ENCODE results near the gene TBATA. TPM values are rescaled to one million over a fixed set of nuclear protein-coding genes. Genes with fewer than 3 reads are reported as not detected.

The TBATA gene
- total and polyA plus RNA-seq, 2 of the 8 experiments (the other 6 are each of a cell fraction or from before 2014, with no cell fraction given) = not detected

DNA sequence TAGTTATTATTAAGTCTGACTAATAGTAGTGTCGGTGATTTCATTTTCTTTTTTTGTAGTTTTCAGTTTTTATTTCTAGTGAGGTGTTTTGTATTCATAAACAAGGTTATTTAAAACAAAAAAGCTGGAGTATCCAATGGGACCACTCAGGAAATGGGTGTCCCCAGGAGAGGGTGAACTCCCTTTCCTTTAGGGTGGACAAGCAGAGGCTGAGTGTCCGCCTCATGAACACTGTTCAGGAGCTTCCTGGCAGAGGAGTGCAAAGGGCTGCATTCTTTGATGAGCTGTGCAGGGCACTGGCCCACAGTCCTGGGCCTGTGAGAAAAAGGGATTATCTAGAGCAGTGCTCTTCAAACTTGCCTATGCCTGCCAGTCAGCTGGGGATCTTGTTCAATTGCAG is 56.8 kb downstream of the TBATA start (continued):
- TF ChIP-seq, protein P1, sequence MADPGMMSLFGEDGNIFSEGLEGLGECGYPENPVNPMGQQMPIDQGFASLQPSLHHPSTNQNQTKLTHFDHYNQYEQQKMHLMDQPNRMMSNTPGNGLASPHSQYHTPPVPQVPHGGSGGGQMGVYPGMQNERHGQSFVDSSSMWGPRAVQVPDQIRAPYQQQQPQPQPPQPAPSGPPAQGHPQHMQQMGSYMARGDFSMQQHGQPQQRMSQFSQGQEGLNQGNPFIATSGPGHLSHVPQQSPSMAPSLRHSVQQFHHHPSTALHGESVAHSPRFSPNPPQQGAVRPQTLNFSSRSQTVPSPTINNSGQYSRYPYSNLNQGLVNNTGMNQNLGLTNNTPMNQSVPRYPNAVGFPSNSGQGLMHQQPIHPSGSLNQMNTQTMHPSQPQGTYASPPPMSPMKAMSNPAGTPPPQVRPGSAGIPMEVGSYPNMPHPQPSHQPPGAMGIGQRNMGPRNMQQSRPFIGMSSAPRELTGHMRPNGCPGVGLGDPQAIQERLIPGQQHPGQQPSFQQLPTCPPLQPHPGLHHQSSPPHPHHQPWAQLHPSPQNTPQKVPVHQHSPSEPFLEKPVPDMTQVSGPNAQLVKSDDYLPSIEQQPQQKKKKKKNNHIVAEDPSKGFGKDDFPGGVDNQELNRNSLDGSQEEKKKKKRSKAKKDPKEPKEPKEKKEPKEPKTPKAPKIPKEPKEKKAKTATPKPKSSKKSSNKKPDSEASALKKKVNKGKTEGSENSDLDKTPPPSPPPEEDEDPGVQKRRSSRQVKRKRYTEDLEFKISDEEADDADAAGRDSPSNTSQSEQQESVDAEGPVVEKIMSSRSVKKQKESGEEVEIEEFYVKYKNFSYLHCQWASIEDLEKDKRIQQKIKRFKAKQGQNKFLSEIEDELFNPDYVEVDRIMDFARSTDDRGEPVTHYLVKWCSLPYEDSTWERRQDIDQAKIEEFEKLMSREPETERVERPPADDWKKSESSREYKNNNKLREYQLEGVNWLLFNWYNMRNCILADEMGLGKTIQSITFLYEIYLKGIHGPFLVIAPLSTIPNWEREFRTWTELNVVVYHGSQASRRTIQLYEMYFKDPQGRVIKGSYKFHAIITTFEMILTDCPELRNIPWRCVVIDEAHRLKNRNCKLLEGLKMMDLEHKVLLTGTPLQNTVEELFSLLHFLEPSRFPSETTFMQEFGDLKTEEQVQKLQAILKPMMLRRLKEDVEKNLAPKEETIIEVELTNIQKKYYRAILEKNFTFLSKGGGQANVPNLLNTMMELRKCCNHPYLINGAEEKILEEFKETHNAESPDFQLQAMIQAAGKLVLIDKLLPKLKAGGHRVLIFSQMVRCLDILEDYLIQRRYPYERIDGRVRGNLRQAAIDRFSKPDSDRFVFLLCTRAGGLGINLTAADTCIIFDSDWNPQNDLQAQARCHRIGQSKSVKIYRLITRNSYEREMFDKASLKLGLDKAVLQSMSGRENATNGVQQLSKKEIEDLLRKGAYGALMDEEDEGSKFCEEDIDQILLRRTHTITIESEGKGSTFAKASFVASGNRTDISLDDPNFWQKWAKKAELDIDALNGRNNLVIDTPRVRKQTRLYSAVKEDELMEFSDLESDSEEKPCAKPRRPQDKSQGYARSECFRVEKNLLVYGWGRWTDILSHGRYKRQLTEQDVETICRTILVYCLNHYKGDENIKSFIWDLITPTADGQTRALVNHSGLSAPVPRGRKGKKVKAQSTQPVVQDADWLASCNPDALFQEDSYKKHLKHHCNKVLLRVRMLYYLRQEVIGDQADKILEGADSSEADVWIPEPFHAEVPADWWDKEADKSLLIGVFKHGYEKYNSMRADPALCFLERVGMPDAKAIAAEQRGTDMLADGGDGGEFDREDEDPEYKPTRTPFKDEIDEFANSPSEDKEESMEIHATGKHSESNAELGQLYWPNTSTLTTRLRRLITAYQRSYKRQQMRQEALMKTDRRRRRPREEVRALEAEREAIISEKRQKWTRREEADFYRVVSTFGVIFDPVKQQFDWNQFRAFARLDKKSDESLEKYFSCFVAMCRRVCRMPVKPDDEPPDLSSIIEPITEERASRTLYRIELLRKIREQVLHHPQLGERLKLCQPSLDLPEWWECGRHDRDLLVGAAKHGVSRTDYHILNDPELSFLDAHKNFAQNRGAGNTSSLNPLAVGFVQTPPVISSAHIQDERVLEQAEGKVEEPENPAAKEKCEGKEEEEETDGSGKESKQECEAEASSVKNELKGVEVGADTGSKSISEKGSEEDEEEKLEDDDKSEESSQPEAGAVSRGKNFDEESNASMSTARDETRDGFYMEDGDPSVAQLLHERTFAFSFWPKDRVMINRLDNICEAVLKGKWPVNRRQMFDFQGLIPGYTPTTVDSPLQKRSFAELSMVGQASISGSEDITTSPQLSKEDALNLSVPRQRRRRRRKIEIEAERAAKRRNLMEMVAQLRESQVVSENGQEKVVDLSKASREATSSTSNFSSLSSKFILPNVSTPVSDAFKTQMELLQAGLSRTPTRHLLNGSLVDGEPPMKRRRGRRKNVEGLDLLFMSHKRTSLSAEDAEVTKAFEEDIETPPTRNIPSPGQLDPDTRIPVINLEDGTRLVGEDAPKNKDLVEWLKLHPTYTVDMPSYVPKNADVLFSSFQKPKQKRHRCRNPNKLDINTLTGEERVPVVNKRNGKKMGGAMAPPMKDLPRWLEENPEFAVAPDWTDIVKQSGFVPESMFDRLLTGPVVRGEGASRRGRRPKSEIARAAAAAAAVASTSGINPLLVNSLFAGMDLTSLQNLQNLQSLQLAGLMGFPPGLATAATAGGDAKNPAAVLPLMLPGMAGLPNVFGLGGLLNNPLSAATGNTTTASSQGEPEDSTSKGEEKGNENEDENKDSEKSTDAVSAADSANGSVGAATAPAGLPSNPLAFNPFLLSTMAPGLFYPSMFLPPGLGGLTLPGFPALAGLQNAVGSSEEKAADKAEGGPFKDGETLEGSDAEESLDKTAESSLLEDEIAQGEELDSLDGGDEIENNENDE (IDR thresholded peaks at IDR 0.05; ENCODE audit: insufficient replicate concordance, low read length) = no peak
- TF ChIP-seq SP1 (IDR thresholded peaks at IDR 0.05; ENCODE audit: low read depth, low read length) = no peak
- TF ChIP-seq SP2 (IDR thresholded peaks at IDR 0.05; ENCODE audit: low read length) = no peak
- no peak for TF ChIP-seq TCF12 (IDR thresholded peaks at IDR 0.05; ENCODE audit: low read depth, low read length)
- no peak for TF ChIP-seq HDAC2 (IDR thresholded peaks at IDR 0.05; ENCODE audit: borderline replicate concordance in 1 of 2, low read depth in 2 of 2, low read length in 2 of 2)
- TF ChIP-seq JUN (IDR thresholded peaks at IDR 0.05; ENCODE audit: low read depth, low read length) = no peak
- no peak for TF ChIP-seq TAF7 (optimal IDR thresholded peaks at IDR 0.05; ENCODE audit: borderline replicate concordance, low read depth, low read length)
- TF ChIP-seq GTF2F1 (IDR thresholded peaks at IDR 0.05; ENCODE audit: borderline replicate concordance, low read depth, low read length) = no peak
- TF ChIP-seq RAD21 (IDR thresholded peaks at IDR 0.05 in 1 of 2, conservative IDR thresholded peaks at IDR 0.05 in 1 of 2; ENCODE audit: low read depth in 2 of 2, low read length in 2 of 2) = no peak
- no peak for TF ChIP-seq SP4 (IDR thresholded peaks at IDR 0.05; ENCODE audit: low read length)
- TF ChIP-seq RXRA (IDR thresholded peaks at IDR 0.05; ENCODE audit: insufficient read depth, low read depth, low read length) = no peak
- no peak for TF ChIP-seq EP300 (IDR thresholded peaks at IDR 0.05; ENCODE audit: borderline replicate concordance in 1 of 2, low read depth in 2 of 2, low read length in 2 of 2)

Measured in H1 (cell line).